NCI-H1092 (cell line): Measurements from ENCODE around the gene RPAP3.

Experiments used
- DNase-seq: peaks from one replicate; lab custom pipeline; 2025; lab: John Stamatoyannopoulos, UW

Gene RPAP3

GRCh38 chr12:47743311-47743860, 37.6 kb upstream of the RPAP3 start:
- no peak for DNase-seq

DNA sequence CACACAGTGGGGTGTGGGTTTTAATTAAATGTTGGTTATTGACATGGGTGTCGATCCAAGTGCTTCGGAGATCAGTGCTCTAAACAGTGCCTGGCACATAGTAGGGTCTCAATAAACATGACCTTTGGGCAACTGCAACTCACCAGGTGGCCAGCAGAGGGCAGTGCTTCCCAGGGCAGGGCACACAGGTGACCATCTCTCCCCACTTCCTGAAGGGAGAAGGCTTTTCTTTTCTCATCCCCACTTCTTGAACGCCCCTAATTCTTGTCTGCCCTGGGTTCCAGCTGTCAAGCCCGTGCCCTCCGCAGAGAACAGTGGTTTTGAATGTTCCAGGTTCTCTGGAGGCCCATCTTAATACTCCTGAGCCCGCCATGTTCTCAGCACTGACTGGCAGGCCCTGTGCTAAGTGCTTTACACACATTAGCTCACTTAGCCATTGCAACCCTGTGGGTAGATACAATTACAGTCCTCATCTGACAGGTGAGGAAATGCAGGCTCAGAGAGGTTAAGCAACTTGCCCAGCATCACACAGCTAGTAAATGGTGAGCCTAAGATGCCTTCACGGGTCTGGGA, 36.5 kb upstream of the RPAP3 start:
- no peak for DNase-seq

DNA sequence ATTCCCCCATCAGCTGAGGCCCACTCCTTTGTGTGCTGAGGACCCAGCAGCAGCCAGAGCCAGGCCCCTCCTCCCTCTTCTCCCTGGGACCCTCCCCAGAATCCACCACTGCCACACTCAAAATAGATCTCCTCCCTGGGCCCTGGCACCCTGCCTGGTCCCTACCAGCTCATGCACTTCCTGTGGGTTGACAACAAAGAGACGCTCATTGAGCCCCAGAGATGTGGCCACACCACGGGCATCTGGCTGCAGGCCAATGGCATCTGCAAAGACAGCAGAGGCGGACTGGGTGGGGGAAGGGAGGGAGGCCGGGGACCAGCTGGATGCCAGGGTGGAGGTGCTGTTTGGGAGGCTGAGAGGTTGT, 35.5 kb upstream of the RPAP3 start:
- DNase-seq, result peak; percentile 98

DNA sequence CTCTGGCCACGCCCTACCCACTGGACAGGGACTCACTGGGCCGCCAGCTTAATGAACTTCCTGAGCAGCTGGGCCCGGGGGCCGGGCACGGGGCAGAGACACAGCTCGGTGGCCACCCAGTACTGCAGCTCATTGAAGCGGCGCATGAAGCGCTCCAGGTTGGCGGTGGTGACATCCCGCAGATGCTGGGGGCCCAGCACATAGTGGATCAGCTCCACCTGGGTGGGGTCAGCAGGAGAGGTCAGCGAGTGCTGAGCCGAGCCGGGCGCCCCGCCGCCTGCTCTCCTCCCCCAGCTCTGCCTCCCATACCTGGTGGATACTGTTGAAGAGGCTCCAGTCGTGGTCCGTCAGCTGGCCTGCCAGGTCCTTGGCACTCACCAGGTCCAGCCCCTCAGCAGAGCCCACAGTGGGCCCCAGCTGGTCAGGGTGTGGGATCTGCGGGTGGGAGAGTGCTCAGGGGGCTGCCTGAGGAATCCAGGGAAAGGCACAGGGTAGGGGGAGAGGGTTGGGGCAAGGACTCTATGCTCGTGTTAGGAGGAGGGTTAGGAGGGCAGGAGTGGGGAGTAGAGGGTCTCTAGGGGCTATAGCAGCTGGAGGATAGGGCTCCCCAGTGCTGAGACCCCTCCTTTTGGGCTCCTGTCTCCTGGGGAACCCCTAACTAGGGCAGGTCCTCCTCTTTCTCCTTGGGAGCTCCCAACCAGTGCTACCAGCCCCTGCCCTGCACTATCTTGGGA, 34.9 kb upstream of the RPAP3 start:
- peak; percentile 28 for DNase-seq

GRCh38 chr12:47739979-47740378, 34.1 kb upstream of the RPAP3 start:
- no peak for DNase-seq

- no peak for DNase-seq
These were observed 33.5 kb upstream of the RPAP3 start for GRCh38 chr12:47739297-47739696.

DNA sequence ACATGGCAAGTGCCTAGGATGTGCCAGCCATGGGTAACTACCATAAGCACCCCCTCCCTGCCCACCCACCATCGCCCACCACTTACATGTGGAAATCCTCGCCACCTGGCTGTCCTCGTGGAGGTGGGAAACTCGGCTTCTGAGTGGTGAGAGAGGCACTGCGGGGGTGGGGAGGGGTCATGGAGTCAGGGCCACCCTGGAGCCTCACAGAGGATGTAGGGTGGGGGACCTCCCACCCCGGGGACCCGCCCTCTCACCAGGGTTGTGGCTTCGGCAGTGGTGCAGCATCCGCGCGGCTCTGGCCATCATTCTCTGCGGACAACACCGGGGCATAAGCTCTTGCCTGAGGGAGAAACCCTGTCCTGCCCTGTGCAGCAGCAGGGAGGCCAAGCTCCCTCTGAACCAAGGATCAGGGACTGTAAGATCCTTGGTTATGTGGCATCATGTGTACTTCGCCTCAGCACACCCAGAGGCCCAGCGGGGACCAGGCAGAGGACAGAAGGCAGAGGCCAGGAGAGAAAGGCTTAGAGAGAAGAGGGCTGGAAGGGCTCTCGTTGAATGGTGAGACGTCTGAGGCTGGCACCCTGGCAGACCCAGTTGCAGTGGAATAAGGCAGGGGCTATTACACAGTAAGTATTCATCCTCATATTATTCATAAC, 32.2 kb upstream of the RPAP3 start:
- no peak for DNase-seq

DNA sequence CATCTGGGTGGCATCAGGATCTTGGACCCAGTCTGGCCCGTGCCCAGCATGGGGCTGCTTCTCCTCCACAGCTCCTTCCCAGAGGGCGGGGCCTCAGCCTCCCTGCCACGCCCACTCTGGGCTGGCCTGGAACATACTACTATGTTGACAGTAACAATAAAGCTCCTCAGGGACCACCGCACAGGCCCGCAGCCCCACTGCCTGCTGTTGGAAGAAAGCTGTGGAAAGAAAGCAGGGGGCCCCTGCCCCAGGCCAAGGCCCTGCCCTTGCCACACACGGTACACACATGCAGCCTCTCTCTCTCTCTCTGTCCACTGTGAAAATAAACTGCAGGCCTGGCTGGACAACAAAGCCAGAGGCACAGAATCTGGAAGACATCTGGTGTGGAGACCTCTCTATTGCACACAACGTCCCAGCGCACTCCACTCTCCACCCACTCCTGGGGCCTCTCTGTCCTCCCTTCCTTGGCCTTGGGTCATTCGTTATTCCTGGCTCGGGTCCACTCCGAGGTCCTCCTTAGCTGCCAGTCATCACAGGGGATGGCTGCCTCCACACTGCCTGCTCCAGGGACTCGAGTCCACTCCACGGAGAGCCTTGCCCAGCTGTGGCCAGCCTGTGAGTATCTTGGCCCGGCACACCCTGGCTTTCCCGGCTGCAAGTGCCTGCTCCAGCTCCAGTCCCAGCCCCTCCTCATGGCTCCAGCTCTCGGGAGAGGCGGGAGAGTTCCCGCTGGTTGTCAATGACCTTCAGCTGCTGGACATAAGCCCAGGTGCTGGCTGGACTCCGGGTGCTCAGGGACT, 31.2 kb upstream of the RPAP3 start:
- no peak for DNase-seq

- DNase-seq, result no peak
These were observed 30.4 kb upstream of the RPAP3 start for GRCh38 chr12:47736216-47736615.

DNA sequence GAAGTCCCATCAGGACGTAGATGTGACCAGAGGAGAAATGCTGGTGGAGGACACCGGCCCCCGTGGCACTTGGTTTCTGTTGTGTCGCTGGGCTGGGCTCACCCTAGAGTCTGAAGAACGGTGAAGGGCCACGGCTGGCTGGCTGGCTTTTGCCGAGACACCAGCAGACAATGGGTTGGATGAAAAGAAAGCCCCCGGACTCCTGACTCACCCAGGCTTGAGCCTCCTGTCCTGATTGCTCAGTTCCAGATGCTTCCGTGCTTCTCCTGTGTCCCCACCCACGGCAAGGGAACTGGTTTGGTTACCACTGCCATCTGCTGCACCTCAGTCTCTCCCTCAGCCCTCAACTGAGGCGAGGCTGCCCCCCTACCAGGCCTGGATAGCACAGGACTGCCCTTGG, 29.8 kb upstream of the RPAP3 start:
- DNase-seq, result no peak

- peak; percentile 27 for DNase-seq
These were observed 29.1 kb upstream of the RPAP3 start for GRCh38 chr12:47734725-47735480.

- no peak for DNase-seq
These were observed 27.3 kb upstream of the RPAP3 start for GRCh38 chr12:47733142-47733541.

GRCh38 chr12:47732504-47732903, 26.7 kb upstream of the RPAP3 start:
- no peak for DNase-seq

DNA sequence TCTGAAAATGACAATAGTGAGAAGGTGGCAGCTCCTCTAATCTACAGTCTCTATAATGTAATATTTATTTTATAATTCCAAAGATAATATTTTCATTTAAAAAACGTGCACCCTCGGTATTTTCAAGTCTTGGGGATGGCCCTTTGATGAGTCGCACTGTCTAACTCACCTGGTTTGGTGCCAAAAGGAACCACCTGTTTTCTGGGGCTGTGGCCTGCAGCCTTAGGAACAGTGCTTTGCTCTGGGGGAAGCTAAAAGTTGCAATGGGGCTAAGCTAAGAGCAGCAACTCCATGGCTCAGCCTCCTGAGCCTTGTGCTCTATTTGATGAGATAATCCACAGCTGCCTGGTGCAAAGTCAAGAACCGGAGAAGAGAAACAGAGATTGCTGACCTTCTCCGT, 25.9 kb upstream of the RPAP3 start:
- DNase-seq, result no peak

- DNase-seq, result no peak
These were observed 24.5 kb upstream of the RPAP3 start for GRCh38 chr12:47730341-47730744.

DNA sequence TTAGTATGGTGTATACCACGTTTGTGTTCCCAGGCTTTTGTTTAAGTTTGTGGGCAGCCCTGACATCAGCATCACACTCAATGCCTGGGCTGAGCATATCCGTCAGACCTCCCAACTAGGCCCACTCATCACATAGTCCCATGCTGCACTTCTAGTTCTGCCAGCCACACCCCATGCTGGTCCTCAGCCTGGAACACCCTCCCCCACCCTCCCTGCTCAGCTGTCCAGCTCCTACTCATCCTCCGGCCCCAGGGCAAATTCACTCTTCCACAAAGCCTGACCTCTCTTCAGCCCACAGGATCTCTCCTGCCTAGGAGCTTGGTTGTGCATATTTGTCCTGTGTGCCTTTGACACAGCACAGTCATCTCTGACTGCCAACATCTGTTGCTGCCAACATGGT, 23.4 kb upstream of the RPAP3 start:
- DNase-seq, result no peak

- no peak for DNase-seq
These were observed 20.1 kb upstream of the RPAP3 start for GRCh38 chr12:47725893-47726292.

DNA sequence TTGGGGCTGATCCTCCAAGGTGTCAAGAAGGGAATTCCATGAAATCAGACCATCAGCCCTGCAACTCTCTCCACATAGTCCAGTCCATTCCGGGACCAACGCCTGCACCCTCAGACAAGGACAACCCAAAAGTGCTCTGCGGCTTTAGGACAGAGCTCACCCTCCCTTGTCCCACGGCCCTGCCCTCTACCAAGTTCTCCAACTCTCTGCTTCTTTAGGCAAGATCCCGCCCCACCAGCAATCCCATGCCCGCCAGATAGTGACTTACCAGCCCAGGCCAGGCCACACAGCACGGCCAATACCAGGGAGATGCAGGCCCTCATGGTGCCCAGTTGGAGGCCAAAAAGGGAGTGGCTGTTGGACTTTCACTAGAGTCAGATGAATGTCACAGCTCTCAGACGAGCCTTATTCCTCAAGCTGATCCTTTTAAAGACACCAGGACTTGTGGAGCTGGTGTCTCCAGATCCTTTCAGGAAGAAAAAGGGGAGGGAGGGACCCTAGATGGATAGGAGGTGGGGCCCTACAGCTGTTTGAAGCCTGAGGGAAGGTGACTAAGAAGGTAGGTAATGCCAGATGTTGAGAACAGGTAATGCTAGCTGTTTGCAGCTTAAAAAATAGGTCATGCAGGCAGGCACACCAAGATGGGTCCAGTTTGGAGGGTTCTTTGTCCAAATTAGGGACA, 19.4 kb upstream of the RPAP3 start, which contains the start of gene ENDOU:
Gene ENDOU (minus strand): TSS at position 400 of the 682 bp plus-strand sequence. CDS start 77 bp downstream, at position 323.
- DNase-seq, result no peak

GRCh38 chr12:47722941-47723631, 17.3 kb upstream of the RPAP3 start:
- no peak for DNase-seq

DNA sequence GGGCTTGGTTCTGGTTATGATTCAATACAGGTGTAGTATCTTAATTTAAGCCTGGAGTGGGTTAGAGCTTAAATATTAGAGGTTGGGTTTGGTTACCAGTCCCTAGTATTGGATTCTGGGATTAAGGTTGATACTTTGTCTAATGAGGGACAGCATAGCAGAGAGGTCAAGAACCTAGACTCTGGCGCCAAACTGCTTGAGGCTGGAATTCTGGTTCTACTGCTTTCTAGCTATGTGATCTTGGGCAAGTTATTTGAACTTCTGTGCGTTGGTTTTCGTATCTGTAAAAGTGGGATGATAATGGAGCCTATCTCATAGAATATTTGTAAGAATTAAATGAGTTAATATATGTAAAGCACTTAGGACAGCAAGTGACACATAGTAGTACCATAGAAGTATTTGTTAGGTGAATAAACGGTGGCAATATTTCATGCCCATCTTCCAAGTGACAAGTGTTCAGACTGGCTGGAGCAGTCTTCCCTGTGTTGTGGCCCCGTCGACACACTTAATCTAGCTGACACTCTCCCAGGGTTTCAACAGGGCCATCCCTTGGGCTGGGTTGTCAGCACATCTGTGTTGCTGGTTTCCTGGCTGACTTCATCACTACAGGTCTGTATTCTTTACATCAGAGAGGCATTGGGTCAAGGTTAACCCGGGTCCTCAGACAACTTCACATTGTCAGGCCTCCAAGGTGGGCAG, 16.5 kb upstream of the RPAP3 start:
- no peak for DNase-seq
